WTC11 (cell line): ENCODE results near the gene TBC1D21. TPM values are rescaled to one million over a fixed set of nuclear protein-coding genes. Genes with fewer than 3 reads are reported as not detected.

Source experiments
- ATAC-seq: fragments of 200-7000 bp; cut with Tn5 transposase; 2 replicates; pipeline ENCODE4 v1.10.0; 2021; ENCODE audit warnings: mild to moderate bottlenecking, moderate library complexity
- CTCF ChIA-PET: fragments of 300-600 bp; sonication (Branson Sonifier 250); formaldehyde crosslinking; loops from one replicate; lab custom pipeline; 2021; ENCODE audit warnings: antibody characterized with exemption; lab: Charles Lee
- POLR2A ChIA-PET: fragments of 350-600 bp; sonication (Branson Sonifier 250); formaldehyde crosslinking; loops from one replicate; lab custom pipeline; 2021; ENCODE audit warnings: antibody characterized with exemption; lab: Charles Lee
- DNase-seq: peaks from one replicate; pipeline ENCODE4 v3.0.0; 2021; ENCODE audit warnings: low spot score
- H3K27ac Mint-ChIP-seq: 2 replicates; pipeline ENCODE4 v1.8.0; 2021; ENCODE audit warnings: mixed read lengths
- H3K27me3 Mint-ChIP-seq: 2 replicates; pipeline ENCODE4 v1.8.0; 2021; ENCODE audit warnings: low read depth, mild to moderate bottlenecking, moderate library complexity, mixed read lengths
- H3K36me3 Mint-ChIP-seq: 2 replicates; pipeline ENCODE4 v1.8.0; 2021; ENCODE audit warnings: mixed read lengths
- H3K4me1 Mint-ChIP-seq: 2 replicates; pipeline ENCODE4 v1.8.0; 2022; ENCODE audit warnings: mixed read lengths
- H3K4me3 Mint-ChIP-seq: 2 replicates; pipeline ENCODE4 v1.8.0; 2021; ENCODE audit warnings: mild to moderate bottlenecking, moderate library complexity, mixed read lengths
- H3K9me3 Mint-ChIP-seq: 2 replicates; pipeline ENCODE4 v1.8.0; 2021; ENCODE audit warnings: mixed read lengths
- ATF1 ChIP-seq: sonication (generic); formaldehyde crosslinking; IDR thresholded peaks from 2 replicates; pipeline ENCODE4 v1.8.1; 2023; ENCODE audit warnings: mild to moderate bottlenecking, moderate library complexity, missing genetic modification reagents
- CREB1 ChIP-seq: sonication (generic); formaldehyde crosslinking; IDR thresholded peaks from 2 replicates; pipeline ENCODE4 v1.8.0; 2023; ENCODE audit warnings: mild to moderate bottlenecking, missing genetic modification reagents
- CREM ChIP-seq: sonication (generic); formaldehyde crosslinking; IDR thresholded peaks from 2 replicates; pipeline ENCODE4 v1.8.1; 2022; ENCODE audit warnings: mild to moderate bottlenecking, missing genetic modification reagents, moderate library complexity
- EMX1 ChIP-seq: fragments of 250-450 bp; sonication (Bioruptor Pico); IDR thresholded peaks from 2 replicates; pipeline ENCODE4 v1.8.0; 2021; ENCODE audit warnings: mild to moderate bottlenecking
- ESRRA ChIP-seq: sonication (generic); formaldehyde crosslinking; IDR thresholded peaks from 2 replicates; pipeline ENCODE4 v1.8.1; 2022; ENCODE audit warnings: mild to moderate bottlenecking, missing genetic modification reagents, borderline replicate concordance
- ETV6 ChIP-seq: sonication (generic); formaldehyde crosslinking; IDR thresholded peaks from 2 replicates; pipeline ENCODE4 v1.8.1; 2022; ENCODE audit warnings: mild to moderate bottlenecking, missing genetic modification reagents
- FOXJ3 ChIP-seq: sonication (generic); formaldehyde crosslinking; IDR thresholded peaks from 2 replicates; pipeline ENCODE4 v1.9.0; 2021; ENCODE audit warnings: missing genetic modification reagents, mild to moderate bottlenecking, borderline replicate concordance
- FOXP1 ChIP-seq: sonication (generic); formaldehyde crosslinking; IDR thresholded peaks from 2 replicates; pipeline ENCODE4 v1.8.0; 2022; ENCODE audit warnings: missing genetic modification reagents, mild to moderate bottlenecking, moderate library complexity, borderline replicate concordance
- KAT7 ChIP-seq: sonication (generic); formaldehyde crosslinking; IDR thresholded peaks from 2 replicates; pipeline ENCODE4 v1.8.1; 2023; ENCODE audit warnings: missing genetic modification reagents, mild to moderate bottlenecking, borderline replicate concordance
- NFYB ChIP-seq: sonication (generic); formaldehyde crosslinking; conservative IDR thresholded peaks from 2 replicates; pipeline ENCODE4 v1.8.0; 2022; ENCODE audit warnings: low read depth, missing genetic modification reagents
- RORB ChIP-seq: fragments of 250-450 bp; sonication (Bioruptor Pico); IDR thresholded peaks from 2 replicates; pipeline ENCODE4 v1.9.0; 2021; ENCODE audit warnings: mild to moderate bottlenecking
- TCF7 ChIP-seq: sonication (generic); formaldehyde crosslinking; IDR thresholded peaks from 2 replicates; pipeline ENCODE4 v1.8.0; 2022; ENCODE audit warnings: mild to moderate bottlenecking, low read depth, missing genetic modification reagents, moderate library complexity
- ZNF121 ChIP-seq: sonication (generic); formaldehyde crosslinking; IDR thresholded peaks from 2 replicates; pipeline ENCODE4 v1.8.0; 2023; ENCODE audit warnings: missing genetic modification reagents
- ZNF219 ChIP-seq: sonication (generic); formaldehyde crosslinking; IDR thresholded peaks from 2 replicates; pipeline ENCODE4 v1.8.0; 2023; ENCODE audit warnings: missing genetic modification reagents, mild to moderate bottlenecking, borderline replicate concordance
- ZNF263 ChIP-seq: sonication (generic); formaldehyde crosslinking; IDR thresholded peaks from 2 replicates; pipeline ENCODE4 v1.8.1; 2022; ENCODE audit warnings: low read depth, mild to moderate bottlenecking, moderate library complexity, missing genetic modification reagents
- ZNF416 ChIP-seq: fragments of 250-450 bp; sonication (Bioruptor Pico); IDR thresholded peaks from 2 replicates; pipeline ENCODE4 v1.9.0; 2021; ENCODE audit warnings: mild to moderate bottlenecking, inconsistent platforms
- ZNF423 ChIP-seq: fragments of 250-450 bp; sonication (Bioruptor Pico); IDR thresholded peaks from 2 replicates; pipeline ENCODE4 v2.1.2; 2022; ENCODE audit warnings: mild to moderate bottlenecking, moderate library complexity
- total RNA-seq: library from RNA; stranded (reverse); gene quantifications from 3 replicates; pipeline ENCODE4 v1.2.3, GENCODE V29; 2021
- TF ChIP-seq, protein P1 (sequence below): fragments of 200-600 bp; IDR thresholded peaks from 2 replicates; pipeline ENCODE4 v1.8.0; 2022; ENCODE audit warnings: antibody characterized with exemption
- TF ChIP-seq, protein P2 (sequence below): sonication (generic); formaldehyde crosslinking; IDR thresholded peaks from 2 replicates; pipeline ENCODE4 v1.8.0; 2023; ENCODE audit warnings: mild to moderate bottlenecking, missing genetic modification reagents
- TF ChIP-seq, protein P3 (sequence below): sonication (generic); formaldehyde crosslinking; IDR thresholded peaks from 2 replicates; pipeline ENCODE4 v1.8.1; 2023; ENCODE audit warnings: mild to moderate bottlenecking, moderate library complexity, missing genetic modification reagents
- TF ChIP-seq, protein P4 (sequence below): fragments of 250-450 bp; sonication (Bioruptor Pico); IDR thresholded peaks from 2 replicates; pipeline ENCODE4 v1.9.0; 2021; ENCODE audit warnings: mild to moderate bottlenecking
- TF ChIP-seq, protein P5 (sequence below): sonication (generic); formaldehyde crosslinking; IDR thresholded peaks from 2 replicates; pipeline ENCODE4 v1.8.1; 2022; ENCODE audit warnings: mild to moderate bottlenecking, moderate library complexity, missing genetic modification reagents
- TF ChIP-seq, protein P6 (sequence below): fragments of 250-450 bp; sonication (Bioruptor Pico); IDR thresholded peaks from 2 replicates; pipeline ENCODE4 v1.8.0; 2021; ENCODE audit warnings: mild to moderate bottlenecking
- TF ChIP-seq, protein P7 (sequence below): sonication (generic); formaldehyde crosslinking; IDR thresholded peaks from 2 replicates; pipeline ENCODE4 v1.8.0; 2022; ENCODE audit warnings: missing genetic modification reagents

TBC1D21 gene
- total RNA-seq, 1 experiment from 2014 or later: not detected

DNA sequence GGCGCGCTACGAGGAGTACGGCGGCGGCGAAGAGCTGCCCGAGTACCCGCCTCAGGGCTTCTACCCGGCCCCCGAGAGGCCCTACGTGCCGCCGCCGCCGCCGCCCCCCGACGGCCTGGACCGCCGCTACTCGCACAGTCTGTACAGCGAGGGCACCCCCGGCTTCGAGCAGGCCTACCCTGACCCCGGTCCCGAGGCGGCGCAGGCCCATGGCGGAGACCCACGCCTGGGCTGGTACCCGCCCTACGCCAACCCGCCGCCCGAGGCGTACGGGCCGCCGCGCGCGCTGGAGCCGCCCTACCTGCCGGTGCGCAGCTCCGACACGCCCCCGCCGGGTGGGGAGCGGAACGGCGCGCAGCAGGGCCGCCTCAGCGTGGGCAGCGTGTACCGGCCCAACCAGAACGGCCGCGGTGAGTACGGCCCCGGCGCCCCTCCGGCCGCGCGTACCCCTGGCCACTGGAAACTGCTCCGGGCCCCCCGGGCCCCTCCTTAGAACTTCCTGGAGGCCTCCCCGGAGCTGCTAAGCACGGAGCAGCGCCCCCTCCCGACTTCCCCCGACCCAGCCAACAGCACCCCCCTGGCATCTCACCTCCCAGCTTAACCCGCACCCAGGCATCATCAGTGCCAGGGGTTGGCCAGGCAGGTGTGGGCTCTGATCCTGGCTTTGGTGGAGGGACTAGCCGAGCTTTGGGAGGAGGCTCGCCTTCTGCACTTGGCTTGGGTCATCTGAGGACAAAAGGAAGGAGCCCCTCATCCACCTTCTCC lies 54.3 kb downstream of the TBC1D21 start:
- peaks cover 43% of the 10 kb centered on the region for H3K4me1 Mint-ChIP-seq
- POLR2A ChIA-PET: interaction anchor here (0.6 to 1.0 kb wide), 2 partner anchors 58 to 776 kb away, joined by 3 to 4 read pairs; no protein-coding TSS in a partner anchor
- TF ChIP-seq RORB: no peak
- no peak for TF ChIP-seq ATF1
- TF ChIP-seq FOXP1: 0 out of 2 replicates have a peak, but pooled peaks have one; percentile 5
- no peak for TF ChIP-seq CREB1
- TF ChIP-seq, protein P1, sequence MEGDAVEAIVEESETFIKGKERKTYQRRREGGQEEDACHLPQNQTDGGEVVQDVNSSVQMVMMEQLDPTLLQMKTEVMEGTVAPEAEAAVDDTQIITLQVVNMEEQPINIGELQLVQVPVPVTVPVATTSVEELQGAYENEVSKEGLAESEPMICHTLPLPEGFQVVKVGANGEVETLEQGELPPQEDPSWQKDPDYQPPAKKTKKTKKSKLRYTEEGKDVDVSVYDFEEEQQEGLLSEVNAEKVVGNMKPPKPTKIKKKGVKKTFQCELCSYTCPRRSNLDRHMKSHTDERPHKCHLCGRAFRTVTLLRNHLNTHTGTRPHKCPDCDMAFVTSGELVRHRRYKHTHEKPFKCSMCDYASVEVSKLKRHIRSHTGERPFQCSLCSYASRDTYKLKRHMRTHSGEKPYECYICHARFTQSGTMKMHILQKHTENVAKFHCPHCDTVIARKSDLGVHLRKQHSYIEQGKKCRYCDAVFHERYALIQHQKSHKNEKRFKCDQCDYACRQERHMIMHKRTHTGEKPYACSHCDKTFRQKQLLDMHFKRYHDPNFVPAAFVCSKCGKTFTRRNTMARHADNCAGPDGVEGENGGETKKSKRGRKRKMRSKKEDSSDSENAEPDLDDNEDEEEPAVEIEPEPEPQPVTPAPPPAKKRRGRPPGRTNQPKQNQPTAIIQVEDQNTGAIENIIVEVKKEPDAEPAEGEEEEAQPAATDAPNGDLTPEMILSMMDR: peak; percentile 33; the same call in 1 of the 2 replicates
- no peak for TF ChIP-seq FOXJ3 (CRISPR knock-in tag)
- TF ChIP-seq NFYB (CRISPR knock-in tag): no peak
- TF ChIP-seq KAT7 (CRISPR knock-in tag): peak; percentile 81; the same call in 1 of the 2 replicates
- TF ChIP-seq ZNF263: peak; percentile 44; the same call in 1 of the 2 replicates
- TF ChIP-seq, protein P2, sequence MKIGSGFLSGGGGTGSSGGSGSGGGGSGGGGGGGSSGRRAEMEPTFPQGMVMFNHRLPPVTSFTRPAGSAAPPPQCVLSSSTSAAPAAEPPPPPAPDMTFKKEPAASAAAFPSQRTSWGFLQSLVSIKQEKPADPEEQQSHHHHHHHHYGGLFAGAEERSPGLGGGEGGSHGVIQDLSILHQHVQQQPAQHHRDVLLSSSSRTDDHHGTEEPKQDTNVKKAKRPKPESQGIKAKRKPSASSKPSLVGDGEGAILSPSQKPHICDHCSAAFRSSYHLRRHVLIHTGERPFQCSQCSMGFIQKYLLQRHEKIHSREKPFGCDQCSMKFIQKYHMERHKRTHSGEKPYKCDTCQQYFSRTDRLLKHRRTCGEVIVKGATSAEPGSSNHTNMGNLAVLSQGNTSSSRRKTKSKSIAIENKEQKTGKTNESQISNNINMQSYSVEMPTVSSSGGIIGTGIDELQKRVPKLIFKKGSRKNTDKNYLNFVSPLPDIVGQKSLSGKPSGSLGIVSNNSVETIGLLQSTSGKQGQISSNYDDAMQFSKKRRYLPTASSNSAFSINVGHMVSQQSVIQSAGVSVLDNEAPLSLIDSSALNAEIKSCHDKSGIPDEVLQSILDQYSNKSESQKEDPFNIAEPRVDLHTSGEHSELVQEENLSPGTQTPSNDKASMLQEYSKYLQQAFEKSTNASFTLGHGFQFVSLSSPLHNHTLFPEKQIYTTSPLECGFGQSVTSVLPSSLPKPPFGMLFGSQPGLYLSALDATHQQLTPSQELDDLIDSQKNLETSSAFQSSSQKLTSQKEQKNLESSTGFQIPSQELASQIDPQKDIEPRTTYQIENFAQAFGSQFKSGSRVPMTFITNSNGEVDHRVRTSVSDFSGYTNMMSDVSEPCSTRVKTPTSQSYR (CRISPR knock-in tag): no peak
- TF ChIP-seq ETV6: no peak
- TF ChIP-seq CREM (CRISPR knock-in tag): no peak
- TF ChIP-seq ESRRA (CRISPR knock-in tag): peak; percentile 52; the same call in 1 of the 2 replicates
- TF ChIP-seq, protein P3, sequence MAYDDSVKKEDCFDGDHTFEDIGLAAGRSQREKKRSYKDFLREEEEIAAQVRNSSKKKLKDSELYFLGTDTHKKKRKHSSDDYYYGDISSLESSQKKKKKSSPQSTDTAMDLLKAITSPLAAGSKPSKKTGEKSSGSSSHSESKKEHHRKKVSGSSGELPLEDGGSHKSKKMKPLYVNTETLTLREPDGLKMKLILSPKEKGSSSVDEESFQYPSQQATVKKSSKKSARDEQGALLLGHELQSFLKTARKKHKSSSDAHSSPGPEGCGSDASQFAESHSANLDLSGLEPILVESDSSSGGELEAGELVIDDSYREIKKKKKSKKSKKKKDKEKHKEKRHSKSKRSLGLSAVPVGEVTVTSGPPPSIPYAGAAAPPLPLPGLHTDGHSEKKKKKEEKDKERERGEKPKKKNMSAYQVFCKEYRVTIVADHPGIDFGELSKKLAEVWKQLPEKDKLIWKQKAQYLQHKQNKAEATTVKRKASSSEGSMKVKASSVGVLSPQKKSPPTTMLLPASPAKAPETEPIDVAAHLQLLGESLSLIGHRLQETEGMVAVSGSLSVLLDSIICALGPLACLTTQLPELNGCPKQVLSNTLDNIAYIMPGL (CRISPR knock-in tag): peak; percentile 94
- TF ChIP-seq, protein P4, sequence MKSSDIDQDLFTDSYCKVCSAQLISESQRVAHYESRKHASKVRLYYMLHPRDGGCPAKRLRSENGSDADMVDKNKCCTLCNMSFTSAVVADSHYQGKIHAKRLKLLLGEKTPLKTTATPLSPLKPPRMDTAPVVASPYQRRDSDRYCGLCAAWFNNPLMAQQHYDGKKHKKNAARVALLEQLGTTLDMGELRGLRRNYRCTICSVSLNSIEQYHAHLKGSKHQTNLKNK: no peak
- peak; percentile 63 for TF ChIP-seq ZNF121
- TF ChIP-seq ZNF219 (CRISPR knock-in tag): peak; percentile 56; the same call in 1 of the 2 replicates
- TF ChIP-seq EMX1 (CRISPR knock-in tag): no peak
- TF ChIP-seq, protein P5, sequence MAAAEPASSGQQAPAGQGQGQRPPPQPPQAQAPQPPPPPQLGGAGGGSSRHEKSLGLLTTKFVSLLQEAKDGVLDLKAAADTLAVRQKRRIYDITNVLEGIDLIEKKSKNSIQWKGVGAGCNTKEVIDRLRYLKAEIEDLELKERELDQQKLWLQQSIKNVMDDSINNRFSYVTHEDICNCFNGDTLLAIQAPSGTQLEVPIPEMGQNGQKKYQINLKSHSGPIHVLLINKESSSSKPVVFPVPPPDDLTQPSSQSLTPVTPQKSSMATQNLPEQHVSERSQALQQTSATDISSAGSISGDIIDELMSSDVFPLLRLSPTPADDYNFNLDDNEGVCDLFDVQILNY (CRISPR knock-in tag): peak; percentile 72
- TF ChIP-seq TCF7 (CRISPR knock-in tag): no peak
- peak; percentile 33; the same call in 1 of the 2 replicates for TF ChIP-seq ZNF423
- TF ChIP-seq, protein P6, sequence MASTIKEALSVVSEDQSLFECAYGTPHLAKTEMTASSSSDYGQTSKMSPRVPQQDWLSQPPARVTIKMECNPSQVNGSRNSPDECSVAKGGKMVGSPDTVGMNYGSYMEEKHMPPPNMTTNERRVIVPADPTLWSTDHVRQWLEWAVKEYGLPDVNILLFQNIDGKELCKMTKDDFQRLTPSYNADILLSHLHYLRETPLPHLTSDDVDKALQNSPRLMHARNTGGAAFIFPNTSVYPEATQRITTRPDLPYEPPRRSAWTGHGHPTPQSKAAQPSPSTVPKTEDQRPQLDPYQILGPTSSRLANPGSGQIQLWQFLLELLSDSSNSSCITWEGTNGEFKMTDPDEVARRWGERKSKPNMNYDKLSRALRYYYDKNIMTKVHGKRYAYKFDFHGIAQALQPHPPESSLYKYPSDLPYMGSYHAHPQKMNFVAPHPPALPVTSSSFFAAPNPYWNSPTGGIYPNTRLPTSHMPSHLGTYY (CRISPR knock-in tag): no peak
- no peak for TF ChIP-seq ZNF416
- TF ChIP-seq, protein P7, sequence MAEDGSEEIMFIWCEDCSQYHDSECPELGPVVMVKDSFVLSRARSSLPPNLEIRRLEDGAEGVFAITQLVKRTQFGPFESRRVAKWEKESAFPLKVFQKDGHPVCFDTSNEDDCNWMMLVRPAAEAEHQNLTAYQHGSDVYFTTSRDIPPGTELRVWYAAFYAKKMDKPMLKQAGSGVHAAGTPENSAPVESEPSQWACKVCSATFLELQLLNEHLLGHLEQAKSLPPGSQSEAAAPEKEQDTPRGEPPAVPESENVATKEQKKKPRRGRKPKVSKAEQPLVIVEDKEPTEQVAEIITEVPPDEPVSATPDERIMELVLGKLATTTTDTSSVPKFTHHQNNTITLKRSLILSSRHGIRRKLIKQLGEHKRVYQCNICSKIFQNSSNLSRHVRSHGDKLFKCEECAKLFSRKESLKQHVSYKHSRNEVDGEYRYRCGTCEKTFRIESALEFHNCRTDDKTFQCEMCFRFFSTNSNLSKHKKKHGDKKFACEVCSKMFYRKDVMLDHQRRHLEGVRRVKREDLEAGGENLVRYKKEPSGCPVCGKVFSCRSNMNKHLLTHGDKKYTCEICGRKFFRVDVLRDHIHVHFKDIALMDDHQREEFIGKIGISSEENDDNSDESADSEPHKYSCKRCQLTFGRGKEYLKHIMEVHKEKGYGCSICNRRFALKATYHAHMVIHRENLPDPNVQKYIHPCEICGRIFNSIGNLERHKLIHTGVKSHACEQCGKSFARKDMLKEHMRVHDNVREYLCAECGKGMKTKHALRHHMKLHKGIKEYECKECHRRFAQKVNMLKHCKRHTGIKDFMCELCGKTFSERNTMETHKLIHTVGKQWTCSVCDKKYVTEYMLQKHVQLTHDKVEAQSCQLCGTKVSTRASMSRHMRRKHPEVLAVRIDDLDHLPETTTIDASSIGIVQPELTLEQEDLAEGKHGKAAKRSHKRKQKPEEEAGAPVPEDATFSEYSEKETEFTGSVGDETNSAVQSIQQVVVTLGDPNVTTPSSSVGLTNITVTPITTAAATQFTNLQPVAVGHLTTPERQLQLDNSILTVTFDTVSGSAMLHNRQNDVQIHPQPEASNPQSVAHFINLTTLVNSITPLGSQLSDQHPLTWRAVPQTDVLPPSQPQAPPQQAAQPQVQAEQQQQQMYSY (CRISPR knock-in tag): peak; percentile 15; the same call in 1 of the 2 replicates

More for the DNA sequence above, 54.3 kb downstream of the TBC1D21 start:
- Mint-ChIP-seq H3K27me3 (peaks cover 11% of the 10 kb centered on the region), H3K4me3 (peak overlapping the region; percentile 68), H3K27ac (no peak overlapping the region), H3K36me3 (no peaks in the 10 kb centered on the region), H3K9me3 (no peaks in the 10 kb centered on the region)
- CTCF ChIA-PET: interaction anchor here (0.6 to 5.2 kb wide), 46 partner anchors 9 to 492 kb away, joined by 3 to 61 read pairs (median 4); partner anchors contain the start of genes INSYN1, PML, STOML1 and TBC1D21
- ATAC-seq (peak; percentile 38), DNase-seq (peak; percentile 74)
